ENCODE measurements around the gene DBH.
"Not testable (repeated sequence)": the region's sequence is repeated elsewhere in the genome, so short reads cannot be mapped to it uniquely, and the experiment has no call there.

Gene DBH

GRCh38 chr9:133667759-133668450, 31.7 kb downstream of the DBH start:
- no peak for DNase-seq

- DNase-seq, result no peak
These were observed 33.1 kb downstream of the DBH start for GRCh38 chr9:133669182-133669801.

- DNase-seq, result no peak
These were observed 34.3 kb downstream of the DBH start for GRCh38 chr9:133670466-133670865.

DNA sequence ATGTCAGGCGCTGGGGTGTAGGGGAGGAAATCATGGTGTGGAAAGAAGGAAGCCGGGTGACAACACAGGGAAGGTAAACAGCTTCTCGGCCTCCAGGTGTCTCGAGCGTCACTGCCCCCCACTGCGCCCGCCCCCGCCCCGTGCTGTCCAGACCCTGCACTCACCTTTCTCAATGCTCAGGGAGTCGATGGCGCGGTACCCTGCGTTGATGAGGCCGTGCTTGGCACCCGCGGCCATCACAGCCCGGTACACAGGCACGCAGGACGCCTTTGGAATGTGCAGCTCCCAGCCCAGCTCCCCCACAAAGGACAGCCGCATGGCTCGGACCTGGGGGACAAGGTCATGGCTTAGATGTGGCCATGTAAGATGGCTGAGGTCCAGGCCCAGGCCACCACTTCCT, 35.2 kb downstream of the DBH start:
- DNase-seq, result no peak

- no peak for DNase-seq
These were observed 36.5 kb downstream of the DBH start for GRCh38 chr9:133672503-133673257.

DNA sequence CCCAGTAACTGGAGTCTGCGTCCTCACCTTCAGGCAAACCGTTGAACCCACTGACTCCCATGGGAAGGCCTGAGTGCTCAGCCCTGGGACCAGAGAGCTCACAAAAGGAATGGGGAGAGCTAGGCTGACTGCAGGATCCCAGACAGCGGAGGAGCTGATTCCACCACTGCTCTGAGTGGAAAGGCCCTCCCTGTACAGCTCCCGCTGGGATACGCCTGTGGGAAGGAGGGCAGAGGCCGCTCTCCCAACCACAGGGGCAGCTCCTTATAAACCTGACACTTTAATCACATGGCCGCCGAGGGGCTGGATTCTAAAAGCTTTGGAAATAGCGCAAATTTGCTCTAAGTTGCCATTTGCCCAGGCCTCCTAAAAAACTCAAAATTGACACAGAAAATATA, 37.1 kb downstream of the DBH start:
- peak; percentile 60 for DNase-seq

DNA sequence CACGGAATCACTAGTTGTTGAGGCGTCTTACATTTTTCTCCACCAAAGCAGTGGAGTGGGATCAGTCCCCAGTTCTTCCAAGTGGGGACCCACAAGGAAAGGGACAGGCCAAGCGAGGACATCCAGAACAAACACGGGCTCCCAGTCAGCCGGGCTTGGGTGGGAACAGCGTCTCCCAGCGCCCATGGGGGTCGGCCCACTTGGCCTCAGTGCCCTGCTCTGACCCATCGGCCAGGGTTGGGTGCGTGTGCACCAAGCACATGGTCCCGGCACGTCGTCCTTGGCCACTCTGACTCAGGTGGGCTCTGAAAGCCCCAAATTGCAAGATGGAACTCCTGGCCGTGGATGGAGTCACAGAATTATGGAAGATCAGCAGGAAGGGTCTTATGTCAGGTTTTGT, 37.9 kb downstream of the DBH start:
- DNase-seq, result no peak

- DNase-seq, result not testable (repeated sequence)
These were observed 39.6 kb downstream of the DBH start for GRCh38 chr9:133675796-133676195.

DNA sequence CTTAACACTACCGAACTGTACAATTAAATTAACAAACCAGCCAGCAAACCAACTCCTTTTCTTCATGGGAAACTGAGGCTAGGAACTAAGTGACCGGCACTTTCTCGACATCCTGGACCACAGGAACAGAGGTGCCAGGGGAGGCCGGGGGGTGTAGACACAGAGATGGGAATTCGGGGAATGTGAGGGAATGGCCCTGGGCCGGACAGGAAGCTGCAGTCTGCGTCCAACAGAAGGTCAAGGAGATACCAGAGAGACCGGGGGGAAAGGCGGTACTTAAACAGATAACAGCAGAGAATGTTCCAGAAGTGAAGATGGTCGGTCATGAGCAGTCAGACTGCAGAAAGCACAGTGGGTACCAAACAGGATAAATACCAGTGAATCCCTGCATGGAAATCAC, 40.3 kb downstream of the DBH start:
- no peak for DNase-seq

GRCh38 chr9:133677126-133678010, 41.2 kb downstream of the DBH start:
- no peak for DNase-seq

- no peak for DNase-seq
These were observed 42.9 kb downstream of the DBH start for GRCh38 chr9:133679056-133679455.

DNA sequence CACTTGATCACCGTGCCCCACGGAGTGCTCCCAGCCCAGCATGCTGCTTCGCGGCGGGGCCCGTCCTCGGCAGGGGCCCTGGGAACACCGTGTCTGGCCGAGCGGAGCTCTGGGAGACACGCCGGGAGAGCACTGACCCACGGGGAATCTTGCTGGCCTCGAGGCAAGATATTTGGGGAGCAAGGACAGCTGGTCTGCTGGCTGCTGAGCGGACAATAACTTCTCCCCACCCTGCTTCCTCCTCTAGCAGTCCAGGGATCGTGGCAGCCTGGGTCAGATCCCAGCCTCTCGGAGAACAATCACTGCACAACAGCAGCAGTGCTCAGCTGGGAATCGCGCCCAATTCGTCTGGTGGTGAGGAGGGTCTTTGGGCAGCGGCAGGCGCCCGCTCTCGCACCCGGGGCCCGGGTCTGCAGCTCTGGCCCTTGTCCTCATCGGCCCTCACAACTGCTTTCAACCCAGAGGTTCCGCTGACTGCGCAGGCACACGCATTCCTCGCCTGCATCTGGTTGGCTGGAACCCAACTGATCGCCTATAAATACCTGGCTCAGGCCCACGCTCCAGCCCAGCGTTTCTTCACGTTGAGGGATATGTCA, 43.4 kb downstream of the DBH start:
- DNase-seq, result peak; percentile 73

DNA sequence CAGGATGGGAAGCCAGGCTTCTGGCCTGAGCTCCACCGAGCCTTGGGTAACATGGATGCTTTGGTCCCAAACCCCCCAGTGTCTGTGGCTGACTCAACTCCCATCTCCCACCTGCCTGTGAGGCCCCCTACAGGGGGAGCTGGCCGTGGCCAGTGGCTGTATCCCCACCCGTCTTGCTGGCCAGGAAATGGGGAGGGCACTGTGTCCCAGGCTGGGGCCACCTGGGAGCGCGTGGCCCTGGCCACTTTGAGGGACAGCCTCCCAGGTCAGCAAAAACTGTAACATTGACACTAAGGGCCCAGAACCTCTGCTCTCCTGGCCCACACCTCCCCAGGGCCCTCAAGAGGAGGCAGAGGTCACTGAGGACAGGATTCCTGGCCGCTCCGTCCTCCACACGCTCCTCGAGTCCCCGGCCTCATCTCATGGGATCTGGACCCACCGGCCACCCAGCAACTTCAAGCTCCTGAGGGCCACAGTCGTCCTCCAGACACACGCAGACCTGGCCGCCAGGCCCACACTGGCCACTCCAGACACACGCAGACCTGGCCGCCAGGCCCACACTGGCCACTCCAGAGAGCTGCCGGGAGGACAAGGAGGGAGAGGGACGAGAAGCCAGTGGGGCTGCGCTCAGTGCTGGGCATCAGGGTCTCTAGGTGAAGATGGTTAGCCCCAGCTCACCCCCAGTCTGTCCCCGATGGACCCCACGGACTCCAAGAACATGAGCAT, 44.2 kb downstream of the DBH start:
- DNase-seq, result no peak

DNA sequence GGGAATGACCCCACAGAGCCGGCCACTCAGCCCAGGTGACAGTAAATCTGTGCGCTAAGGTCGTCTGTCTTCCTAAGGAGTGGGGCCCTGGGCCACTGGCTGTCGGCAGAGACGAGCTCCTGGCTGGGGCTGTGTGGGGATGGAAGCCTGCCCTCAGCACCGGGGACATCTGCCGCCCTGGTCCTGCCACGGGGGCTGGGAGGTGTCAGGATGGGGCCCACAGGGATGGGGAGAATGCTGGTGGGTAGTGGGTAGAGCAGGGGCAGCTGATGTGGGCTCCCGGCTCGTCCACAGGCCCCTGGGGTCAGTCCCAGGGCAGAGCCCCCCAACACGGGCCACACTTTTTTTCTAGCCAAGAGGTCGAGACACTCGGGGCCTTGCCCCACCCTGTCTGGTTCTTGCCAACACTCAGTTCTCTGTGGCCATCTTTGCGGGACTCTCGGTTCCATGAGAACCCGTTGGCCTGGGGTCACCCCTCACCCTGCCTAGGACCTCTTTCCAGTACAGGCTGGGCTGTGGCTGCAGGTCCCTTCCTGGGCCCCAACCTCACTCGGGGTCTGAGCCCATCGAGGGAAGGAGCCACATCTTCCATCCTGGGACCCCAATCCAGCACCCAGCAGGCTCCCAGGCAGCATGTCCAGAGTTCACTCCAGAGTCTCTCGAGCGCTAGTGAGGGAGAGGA, 45.0 kb downstream of the DBH start:
- no peak for DNase-seq

- no peak for DNase-seq
These were observed 45.6 kb downstream of the DBH start for GRCh38 chr9:133681658-133682306.

DNA sequence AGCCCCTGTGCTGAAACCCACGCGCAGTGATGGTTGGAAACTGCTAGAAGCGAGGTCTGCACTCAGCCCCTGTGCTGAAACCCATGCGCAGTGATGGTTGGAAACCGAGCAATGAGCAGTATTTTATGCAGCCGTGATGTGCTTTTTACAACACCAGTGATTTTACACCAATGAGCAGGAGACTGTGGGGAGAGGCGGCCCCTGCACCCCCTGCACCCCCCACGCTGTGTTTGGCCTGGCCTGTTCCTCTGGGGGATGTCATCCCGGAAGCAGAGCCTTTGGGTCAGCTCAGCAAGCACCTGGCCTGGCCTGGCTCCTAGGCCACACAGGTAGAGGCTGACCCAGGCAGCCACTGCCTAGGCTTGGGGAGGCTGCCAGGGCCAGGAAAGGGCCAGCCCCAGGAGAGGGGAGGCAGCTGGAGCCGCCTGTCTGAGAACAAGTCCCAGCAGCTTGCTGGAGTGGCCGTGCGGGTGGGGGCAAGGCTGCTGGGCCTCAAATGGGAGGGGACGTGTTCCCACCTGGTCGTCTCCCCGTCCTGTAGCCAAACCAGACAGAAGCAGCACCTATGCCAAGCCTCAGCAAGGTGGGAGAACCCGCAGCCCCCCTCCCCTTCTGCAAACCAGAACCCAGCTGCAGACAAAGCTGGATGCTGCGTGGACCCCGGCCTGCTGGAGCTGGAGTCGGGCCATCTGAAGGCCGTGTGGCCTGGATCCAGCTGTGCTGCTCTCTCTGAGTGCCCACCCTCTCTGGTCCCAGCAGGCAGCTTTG, 46.8 kb downstream of the DBH start:
- peak; percentile 84 for DNase-seq

DNA sequence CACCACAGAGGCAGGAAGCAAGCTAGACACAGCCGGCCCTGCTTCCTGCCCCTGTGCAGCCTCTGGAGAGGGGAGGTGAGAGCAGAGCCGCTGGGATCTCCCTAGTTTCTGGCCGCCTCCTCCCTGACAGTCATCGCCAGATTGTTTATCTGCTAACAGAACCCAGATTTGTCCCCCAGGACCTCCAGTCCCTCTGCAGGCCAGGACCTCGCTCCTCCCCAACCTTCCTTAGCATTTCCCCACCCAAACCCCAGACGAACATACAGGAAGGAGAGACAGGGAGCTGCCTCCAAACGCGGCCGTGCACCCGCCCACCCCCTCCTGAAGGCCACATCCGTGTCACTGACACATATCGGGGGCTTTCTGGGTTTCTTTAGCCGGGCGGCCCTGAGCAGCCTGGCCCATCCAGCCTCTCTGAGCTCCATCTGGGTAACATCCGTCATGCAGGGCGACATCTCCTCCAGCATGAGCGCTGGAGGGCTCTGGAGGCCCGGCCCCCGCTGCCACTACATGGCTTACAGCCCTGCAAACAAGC, 47.5 kb downstream of the DBH start:
- DNase-seq, result no peak

GRCh38 chr9:133684121-133684935, 48.2 kb downstream of the DBH start:
- no peak for DNase-seq

DNA sequence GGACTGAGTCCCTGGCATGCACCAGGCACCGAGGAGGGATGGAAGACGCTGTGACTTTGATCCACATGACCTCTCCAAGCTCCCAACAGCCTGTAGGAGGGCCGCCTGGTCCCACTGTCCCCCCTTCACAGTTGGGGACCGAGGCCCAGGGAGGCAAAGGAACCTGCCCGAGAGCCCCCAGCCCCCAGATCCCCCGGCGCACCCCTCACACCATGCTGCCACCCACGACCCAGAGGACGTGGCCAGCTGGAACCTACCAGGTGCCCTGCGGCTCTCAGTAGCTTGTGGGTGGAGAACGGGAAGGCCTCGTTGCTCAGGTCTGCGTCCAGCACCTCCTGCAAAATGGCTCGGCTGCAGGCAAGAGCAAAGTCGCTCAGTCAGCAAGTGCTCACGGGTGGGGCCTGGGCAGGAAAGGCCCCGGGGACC, 48.8 kb downstream of the DBH start:
- no peak for DNase-seq

All from right hindlimb (tissue), 1 donor.